Prostate gland (tissue), 2 donors: ENCODE results near the gene ANKRD9.

ENCODE experiments used
- CTCF ChIP-seq, 4 experiments: fragments of 200-600 bp in 2 of 4; fragments of 450-650 bp in 2 of 4; sonication (generic) in 2 of 4; IDR thresholded peaks; 1 replicate in 3 of 4; 2 replicates in 1 of 4; pipeline ENCODE4 v1.5.1; 2016 to 2019; ENCODE audit warnings: antibody characterized with exemption in 4 of 4, mild to moderate bottlenecking in 2 of 4, moderate library complexity in 2 of 4
- POLR2A ChIP-seq: fragments of 450-650 bp; IDR thresholded peaks from one replicate; pipeline ENCODE4 v1.6.1; 2016; ENCODE audit warnings: antibody characterized with exemption, mild to moderate bottlenecking

- TF ChIP-seq POLR2A, result peak; percentile 13
- no peak for TF ChIP-seq CTCF (IDR thresholded peaks at IDR 0.05)
These were observed 516 bp downstream of the ANKRD9 start for GRCh38 chr14:102508774-102509745.
